GM21528 (cell line): ENCODE data around the gene PSTPIP1.

Source experiments
- ATAC-seq: cut with Tn5 transposase; IDR thresholded peaks from one replicate; pipeline ENCODE4 v1.9.1; 2021; ENCODE audit warnings: mild to moderate bottlenecking, moderate library complexity; ENCODE audit not compliant: unreplicated experiment, low FRiP score

Gene PSTPIP1

DNA sequence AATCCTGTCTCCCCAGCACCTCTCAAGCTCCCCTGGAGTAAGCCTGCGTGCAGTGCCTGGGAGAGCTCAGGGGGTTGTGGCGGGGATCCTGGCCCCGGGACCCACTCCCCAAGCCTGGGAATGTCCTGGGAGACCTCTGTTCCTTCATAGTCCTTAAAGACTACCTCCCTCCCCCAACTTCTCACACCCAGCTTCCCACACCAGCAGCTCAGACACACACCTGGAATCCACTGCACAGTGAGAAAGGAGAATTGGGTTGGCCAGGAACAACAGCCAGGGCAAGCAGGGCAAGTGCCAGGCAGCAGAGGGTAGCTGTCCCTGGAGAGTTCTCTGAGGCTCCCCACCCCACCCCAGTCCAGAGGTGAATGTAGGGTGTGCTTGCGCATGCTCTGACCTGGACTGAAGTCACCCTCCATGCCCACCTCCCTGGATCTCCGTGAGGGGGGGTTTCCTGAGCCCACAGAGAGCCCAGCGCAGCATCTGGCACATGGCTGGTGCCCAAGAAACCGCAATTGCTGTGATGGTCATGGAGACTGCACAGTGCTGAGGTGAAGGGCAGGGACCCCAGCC lies 22.2 kb downstream of the PSTPIP1 start:
- no peak for ATAC-seq

GRCh38 chr15:77017761-77018720 lies 23.1 kb downstream of the PSTPIP1 start:
- no peak for ATAC-seq

DNA sequence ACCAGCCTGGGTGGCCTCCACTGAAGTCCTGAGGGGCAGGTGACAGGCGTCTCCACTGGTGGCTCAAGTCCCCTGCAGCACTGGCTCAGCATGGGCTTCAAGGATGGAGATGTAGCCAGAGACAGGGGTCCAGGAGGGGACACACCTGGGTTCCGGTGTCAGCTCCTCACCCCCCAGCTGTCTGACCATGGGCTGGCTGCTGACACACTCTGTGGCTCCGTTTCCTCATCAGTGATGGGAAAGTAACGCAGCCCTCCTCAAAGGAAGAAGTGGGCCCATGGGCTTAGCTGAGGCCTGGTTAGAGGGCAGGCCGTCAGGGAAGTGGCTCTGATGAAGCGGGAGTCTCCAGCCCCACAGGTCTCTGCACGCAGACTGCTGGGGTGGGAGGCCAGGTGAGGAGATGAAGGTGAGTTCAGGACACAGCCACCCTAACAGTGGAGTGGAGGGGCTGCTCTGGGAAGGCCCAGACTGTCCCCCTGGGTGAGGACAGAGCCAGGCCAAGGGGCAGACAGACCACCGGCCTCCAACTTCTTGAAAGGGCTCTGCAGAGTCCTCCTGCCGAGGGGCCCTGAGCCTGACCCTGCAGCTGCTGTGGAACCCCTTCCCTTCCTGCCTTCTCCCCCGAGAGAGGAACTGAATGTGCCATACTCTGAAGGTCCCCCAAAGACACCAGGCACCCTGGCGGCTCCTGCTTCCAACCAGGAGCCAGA lies 24.0 kb downstream of the PSTPIP1 start:
- ATAC-seq, result no peak

- no peak for ATAC-seq
These were observed 24.8 kb downstream of the PSTPIP1 start for GRCh38 chr15:77019521-77020331.

- ATAC-seq, result no peak
These were observed 25.6 kb downstream of the PSTPIP1 start for GRCh38 chr15:77020348-77021087.

DNA sequence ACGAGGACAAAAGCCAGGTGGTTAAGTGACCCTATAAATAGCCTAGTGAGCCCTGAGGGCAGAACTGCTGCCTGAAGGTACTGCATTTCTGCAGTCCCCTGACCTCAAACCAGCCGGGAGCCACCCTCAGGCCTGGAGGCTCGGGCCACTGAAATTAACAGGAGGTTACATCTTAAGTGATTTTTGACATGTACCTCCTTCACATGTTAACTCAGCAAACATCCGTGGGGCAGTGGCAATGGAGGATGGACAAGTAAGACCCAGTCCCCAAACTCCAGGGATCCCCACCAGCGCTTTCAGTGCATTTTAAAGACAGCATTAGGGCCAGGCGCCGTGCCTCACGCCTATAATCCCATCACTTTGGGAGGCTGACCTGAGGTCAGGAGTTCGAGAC lies 26.2 kb downstream of the PSTPIP1 start:
- ATAC-seq, result no peak

- ATAC-seq, result no peak
These were observed 27.0 kb downstream of the PSTPIP1 start for GRCh38 chr15:77021803-77022381.

- ATAC-seq, result no peak
These were observed 28.0 kb downstream of the PSTPIP1 start for GRCh38 chr15:77022646-77023575.

GRCh38 chr15:77023576-77024272 lies 28.8 kb downstream of the PSTPIP1 start:
- no peak for ATAC-seq

GRCh38 chr15:77024273-77025082 lies 29.6 kb downstream of the PSTPIP1 start:
- no peak for ATAC-seq

- ATAC-seq, result no peak
These were observed 30.4 kb downstream of the PSTPIP1 start for GRCh38 chr15:77025083-77025901.

- no peak for ATAC-seq
These were observed 31.1 kb downstream of the PSTPIP1 start for GRCh38 chr15:77025941-77026411.

- no peak for ATAC-seq
These were observed 31.7 kb downstream of the PSTPIP1 start for GRCh38 chr15:77026501-77027110.

DNA sequence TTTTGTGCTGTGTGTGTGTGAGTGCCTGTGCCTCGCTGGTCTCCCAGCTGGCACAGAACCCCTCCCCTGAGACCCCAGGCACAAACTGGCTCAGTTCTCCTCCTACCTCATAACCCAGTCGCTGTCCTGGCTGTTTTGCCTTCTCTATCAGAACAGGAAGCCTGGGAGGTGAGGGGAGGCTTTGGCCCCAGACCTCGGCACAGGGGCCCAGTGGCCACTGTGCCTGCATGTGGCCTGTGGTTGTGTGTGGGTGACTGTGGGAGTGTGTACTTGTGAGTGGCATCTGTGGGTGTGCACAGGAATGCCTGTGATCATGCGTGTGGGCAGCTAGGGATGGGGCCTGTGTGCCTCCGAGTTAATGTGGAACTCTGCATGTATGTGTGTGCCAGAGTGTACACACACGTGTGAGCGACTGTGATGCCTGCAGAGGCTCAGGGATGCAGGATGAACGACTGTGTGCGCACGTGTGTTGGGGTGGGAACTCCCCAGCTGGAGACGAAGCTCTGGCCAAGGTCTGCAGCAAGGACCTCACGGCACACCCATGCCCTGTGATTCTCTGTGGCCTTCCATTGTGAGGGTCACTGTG lies 32.3 kb downstream of the PSTPIP1 start:
- ATAC-seq, result no peak
